ENCODE measurements around the gene PYGB.
"Not testable (repeated sequence)": the region's sequence is repeated elsewhere in the genome, so short reads cannot be mapped to it uniquely, and the experiment has no call there.

The PYGB gene

DNA sequence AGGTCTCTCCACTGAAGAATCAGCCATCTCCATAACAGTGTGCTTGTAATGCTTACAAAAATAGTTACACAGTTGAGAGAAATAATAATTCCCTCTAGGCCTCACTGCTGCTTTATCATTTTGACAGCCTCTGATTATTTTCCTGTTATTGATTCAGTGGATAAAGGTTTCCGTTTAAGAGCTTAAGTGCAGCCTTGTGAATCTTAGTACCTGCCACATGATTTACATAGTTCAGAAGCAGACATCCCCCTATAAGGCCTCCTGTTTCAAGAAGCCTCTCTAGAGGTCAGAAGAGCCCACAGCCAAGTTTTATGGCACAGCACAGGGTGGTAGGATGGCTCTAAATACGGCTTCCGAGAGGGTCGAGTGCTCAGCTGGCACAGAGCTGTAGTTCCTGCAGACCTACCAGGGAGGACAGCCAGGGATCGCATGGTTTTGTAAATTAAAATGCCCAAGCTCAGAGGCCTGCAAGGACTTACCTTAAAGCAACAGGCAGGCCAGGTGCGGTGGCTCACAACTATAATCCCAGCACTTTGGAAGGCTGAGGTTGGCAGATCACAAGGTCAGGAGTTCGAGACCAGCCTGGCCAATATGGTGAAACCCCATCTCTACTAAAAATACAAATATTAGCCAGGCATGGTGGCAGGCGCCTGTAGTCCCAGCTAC is 17.6 kb upstream of the PYGB start:
- no peak for DNase-seq

DNA sequence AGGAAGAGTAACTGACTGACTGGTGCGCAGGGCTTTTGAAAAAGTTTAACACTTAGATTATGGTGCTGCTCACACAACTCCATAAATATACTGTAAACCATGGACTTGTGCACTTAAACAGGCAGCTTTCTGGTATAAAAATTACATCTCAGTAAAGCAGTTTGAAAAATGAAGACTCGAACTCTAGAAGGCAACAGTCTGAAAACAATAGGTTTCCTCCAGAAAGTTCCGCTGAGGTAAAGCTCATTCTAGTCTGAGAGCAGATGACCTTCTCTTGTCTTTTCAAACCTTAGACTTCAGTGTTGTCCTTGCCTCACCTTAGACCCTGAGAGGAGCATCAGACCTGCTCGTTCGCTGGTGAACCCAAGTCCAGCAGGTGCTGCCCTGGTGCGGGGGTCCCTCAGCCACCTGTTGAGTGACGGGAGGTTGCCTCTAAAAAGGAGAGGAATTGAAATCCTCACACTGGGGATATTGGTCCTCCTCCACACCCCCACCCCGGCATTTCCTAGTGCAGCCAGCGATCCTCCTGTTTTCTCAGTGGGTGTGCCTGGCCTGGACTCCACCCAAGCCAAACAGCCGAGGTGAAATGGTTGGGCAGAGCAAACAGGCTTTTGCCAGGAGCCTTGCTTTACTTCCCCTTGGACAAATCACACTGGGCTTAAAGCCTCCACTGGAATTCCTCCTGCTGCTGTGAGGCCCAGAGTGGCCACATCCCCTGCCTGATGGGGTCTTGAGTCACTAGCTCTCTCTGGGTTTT is 14.7 kb upstream of the PYGB start:
- no peak for DNase-seq

DNA sequence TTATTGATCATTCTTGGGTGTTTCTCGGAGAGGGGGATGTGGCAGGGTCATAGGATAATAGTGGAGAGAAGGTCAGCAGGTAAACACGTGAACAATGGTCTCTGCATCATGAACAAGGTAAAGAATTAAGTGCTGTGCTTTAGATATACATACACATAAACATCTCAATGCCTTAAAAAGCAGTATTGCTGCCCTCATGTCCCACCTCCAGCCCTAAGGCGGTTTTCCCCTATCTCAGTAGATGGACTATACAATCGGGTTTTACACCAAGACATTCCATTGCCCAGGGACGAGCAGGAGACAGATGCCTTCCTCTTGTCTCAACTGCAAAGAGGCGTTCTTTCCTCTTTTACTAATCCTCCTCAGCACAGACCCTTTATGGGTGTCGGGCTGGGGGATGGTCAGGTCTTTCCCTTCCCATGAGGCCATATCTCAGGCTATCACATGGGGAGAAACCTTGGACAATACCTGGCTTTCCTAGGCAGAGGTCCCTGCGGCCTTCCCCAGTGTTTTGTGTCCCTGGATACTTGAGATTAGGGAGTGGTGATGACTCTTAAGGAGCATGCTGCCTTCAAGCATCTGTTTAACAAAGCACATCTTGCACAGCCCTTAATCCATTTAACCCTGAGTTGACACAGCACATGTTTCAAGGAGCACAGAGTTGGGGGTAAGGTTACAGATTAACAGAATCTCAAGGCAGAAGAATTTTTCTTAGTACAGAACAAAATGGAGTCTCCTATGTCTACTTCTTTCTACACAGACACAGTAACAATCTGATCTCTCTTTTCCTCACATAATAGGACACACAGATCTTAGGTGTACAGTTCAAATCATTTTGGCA is 13.7 kb upstream of the PYGB start:
- DNase-seq, result not testable (repeated sequence)

DNA sequence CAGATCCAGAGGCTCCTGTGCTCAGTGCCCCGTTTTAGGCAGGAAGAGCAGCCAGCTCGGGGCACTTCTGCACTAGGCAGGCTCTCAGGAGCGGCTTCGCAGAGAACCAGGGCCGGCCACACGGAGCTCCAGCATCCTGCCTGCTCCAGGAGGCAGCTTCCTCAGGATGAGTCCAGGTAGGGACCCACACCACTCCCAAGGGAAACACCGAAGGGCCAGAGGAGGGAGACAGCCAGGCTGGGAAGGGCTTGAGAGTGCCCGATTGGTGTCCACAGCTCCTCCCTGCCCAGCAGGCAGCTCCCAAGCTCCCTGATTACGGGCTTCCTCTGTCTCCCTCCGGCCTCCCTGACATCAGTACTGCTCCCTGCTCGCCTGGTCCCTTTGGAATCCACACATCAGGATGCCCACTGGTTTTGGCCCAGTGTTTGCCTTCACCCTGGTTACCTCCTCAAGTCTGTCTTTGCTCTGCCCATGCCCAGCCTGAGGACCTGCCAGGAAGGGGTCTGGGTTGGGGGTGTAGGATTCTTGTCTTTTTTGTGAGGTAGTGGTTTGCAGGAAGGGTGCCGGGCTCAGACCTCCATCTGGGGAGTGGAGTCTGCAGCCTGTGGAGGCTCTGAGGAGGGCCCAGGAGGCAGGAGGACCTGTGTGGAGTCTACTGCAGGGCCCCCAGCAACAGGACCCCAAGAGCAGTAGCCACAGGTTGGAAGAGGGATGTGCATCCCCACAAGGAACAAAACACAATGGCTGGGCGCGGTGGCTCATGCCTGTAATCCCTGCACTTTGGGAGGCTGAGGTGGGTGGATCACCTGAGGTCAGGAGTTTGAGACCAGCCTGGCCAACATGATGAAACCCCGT is 11.2 kb upstream of the PYGB start:
- no peak for DNase-seq

DNA sequence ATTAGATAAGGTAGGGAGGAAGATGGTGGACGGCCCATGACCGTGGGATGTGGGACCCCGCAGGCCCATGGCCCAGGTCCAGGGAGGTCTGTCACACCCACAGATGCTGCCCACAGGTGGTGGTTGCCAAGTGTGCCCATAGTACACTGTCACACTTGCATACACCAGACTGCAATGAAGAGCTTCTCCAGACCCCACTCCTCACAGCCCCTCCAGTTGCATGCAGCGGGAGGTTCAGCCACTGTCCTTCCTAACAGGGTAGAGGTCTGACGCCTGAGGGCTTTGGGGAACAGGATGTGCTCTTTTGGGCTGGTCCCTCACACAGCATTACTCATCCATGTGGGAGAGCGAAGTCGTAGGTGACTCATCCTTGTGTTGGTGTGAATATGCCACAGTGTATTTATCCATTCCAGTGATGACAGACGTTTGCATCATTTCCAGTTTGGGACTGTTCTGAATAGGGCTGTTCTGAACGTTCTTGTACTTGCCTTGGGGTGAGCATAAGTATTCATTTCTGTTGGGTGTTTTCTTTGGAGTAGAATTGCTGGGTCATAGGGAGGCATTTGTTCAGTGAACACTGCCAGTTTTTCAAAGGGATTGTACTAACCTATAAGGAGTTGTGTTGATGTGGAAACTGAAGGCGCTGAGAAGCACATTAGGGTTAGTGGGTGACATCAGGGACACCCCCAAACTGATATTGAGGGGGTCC is 10.1 kb upstream of the PYGB start:
- peak; percentile 97 for DNase-seq

DNA sequence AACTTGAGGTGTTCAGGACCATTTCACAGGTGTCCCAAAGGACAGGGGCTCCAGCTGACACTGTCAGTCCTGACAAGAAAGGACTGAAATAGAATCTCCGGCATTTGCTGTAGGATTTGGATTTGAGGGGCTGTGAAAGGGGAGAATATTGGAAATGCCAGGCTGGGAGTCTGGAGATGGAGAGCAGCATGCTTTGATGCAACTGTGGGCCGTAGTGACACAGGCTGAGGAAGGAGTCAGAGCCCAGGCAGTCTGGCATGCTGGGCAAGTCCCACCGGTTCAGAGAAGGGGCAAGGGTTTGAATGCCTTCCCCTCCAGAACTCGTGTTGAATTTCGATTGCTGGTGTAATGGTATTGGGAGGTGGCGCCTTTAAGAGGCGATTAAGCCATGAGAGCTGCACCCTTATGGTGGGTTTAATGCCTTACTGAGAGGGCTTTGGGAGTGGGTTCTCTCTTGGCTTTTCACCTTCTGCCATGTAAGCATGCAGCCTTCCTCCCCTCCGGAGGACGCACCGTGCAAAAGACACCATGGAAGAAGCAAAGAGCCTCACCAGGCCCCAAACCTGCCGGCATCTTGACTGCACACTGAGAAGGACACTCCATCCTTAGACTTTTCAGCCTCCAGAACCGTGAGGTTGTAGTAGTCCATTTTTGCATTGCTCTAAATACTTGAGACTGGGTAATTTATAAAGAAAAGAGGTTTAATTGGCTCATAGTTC is 9.4 kb upstream of the PYGB start:
- no peak for DNase-seq

DNA sequence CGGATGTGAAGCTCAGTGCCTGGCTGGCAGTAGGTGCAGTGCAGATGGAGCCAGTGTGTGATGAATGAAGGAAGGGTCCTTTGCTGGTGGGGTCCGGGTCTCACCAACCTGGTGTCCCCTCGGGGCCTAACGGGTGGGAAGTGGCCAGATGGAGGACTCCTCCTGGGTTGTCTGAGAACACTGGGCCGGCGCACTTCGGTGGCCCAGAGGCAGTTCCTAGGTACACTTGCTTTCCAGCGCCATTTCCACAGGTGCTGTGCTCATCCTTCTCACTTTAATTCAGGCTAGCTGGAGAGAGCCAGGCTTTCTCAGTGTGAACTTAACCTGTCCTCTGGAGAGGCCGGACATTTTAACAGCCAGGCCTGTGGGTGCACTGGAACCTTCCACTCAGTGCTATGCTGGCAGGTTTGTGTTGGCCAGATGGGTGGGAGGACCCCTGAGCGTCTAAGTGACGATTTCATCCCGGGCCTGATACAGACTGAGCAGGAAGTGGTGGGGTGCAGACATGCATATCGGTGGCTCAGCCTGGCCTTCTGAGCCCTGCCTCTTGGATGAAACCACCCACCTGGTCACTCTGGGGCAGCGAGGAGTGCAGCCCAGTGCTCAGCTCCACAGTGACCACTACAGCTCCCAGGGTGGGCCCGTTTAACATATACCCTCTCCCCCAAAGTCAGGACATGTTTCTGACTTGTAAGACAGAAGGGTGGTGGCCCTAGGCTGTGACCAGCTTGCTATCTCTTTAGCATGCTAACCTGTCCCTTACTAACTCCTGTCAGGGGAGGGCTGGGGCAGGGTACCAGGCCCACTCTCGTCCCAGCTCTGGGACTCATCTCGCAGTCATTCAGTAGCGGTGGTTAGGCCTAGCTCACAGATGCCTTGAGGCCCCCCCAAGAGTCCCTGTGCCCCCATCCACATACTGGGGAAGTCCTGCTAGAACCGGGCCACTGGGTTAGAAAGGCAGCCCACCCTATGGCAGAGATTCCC is 8.2 kb upstream of the PYGB start:
- DNase-seq, result no peak

DNA sequence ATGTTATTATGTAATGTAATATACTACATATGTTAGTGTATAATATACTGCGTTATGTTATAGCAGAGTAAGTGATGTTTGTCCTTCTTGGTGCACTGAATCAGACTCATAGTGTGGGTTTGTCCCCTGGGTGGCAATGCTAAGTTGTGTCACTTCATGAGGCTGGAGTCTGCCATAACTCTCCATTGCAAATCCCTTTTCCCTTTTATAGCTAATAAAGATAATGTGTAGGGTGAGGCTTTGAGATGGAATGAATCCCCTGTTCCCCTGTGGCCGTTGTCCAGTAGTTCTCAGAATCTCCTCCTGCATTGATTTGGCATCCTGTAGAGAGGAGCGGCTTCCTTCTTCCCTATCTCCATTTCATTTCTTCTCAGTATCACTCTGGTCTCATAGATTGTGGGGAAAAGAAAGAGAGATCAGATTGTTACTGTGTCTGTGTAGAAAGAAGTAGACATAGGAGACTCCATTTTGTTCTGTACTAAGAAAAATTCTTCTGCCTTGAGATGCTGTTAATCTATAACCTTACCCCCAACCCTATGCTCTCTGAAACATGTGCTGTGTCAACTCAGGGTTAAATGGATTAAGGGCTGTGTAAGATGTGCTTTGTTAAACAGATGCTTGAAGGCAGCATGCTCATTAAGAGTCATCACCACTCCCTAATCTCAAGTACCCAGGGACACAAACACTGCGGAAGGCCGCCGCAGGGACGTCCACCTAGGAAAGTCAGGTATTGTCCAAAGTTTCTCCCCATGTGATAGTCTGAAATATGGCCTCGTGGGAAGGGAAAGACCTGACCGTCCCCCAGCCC is 6.8 kb upstream of the PYGB start:
- not testable (repeated sequence) for DNase-seq

DNA sequence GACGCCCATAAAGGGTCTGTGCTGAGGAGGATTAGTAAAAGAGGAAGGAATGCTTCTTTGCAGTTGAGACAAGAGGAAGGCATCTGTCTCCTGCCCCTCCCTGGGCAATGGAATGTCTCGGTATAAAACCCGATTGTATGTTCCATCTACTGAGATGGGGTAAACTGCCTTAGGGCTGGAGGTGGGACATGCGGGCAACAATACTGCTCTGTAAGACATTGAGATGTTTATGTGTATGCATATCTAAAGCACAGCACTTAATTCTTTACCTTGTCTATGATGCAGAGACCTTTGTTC is 6.3 kb upstream of the PYGB start:
- DNase-seq, result not testable (repeated sequence)

DNA sequence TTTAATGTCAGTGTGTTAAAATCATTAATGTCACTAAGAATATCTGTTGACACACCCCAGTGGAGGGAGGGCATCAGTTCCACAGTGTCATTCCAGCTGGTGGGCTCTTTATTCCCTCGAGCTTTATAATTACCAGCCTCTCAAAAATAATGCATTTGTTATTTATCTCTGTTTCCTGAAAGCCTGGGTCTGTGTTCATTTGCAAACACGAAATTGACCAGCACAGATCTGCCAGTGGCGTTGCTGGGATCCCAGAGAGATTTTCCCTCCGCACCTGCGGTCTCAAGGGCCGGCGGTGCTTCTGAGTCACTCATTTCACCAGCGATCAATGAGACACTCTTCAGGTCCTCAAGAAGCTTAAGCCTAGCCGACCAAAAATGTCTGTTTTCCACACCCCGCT is 5.7 kb upstream of the PYGB start:
- no peak for DNase-seq

DNA sequence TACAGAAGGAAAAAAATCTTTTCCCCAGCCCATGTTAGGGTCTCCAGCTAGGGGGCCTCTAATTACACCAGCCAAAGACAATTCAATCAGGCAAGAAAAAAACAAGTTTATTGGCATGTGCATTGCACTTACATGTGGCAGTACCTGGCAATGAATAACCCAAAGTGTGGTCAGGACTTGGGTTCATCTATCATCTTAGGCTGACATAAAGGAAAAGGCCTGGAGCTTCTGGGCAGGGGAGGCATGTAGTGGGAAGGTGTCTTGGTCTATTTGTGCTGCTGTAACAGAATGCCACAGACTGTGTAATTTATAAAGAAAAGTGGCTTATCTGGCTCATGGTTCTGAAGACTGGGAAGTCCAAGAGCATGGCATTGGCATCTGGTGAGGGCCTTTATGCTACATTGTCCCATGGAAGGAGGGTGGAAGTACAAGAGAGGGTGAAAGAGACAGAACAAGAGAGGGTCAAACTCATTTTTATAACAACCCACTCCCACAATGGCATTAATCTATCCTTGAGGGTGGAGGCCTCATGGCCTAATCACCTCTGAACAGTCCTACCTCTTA is 4.4 kb upstream of the PYGB start:
- DNase-seq, result no peak

DNA sequence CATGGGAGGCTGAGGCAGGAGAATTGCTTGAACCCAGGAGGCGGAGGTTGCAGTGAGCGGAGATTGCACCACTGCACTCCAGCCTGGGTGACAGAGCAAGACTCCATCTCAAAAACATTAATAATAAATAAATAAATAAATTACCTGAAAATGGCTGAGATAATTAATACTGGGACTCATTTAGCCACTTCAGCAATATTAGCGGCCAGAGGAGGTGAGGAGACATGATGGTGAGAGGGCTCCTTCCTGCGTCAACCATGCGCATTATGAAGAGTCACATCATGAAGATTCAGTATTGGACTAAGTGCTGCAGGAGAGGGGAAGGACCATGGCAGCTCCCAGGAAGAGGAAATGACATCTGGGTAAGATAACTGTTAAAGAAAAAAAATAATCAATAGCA is 2.9 kb upstream of the PYGB start:
- DNase-seq, result no peak

DNA sequence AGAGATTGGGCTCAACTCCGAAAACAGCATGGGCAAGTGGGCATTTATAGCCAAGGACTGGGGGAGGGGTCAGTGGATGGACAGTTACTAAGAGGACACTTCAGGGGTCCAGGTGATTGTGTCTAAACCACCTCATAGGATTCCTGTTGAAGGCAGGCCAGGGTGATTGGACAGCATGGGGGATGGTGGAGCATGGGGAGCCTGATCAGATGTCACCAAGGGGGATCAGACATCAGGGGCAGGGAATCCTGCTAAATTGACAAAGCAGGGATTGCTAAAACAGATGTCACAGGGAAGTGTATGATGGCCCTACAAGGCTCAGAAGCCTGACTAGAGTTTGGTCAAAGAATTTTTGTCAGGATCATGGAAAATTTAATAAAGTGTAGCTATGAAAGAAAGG is 2.4 kb upstream of the PYGB start:
- no peak for DNase-seq

DNA sequence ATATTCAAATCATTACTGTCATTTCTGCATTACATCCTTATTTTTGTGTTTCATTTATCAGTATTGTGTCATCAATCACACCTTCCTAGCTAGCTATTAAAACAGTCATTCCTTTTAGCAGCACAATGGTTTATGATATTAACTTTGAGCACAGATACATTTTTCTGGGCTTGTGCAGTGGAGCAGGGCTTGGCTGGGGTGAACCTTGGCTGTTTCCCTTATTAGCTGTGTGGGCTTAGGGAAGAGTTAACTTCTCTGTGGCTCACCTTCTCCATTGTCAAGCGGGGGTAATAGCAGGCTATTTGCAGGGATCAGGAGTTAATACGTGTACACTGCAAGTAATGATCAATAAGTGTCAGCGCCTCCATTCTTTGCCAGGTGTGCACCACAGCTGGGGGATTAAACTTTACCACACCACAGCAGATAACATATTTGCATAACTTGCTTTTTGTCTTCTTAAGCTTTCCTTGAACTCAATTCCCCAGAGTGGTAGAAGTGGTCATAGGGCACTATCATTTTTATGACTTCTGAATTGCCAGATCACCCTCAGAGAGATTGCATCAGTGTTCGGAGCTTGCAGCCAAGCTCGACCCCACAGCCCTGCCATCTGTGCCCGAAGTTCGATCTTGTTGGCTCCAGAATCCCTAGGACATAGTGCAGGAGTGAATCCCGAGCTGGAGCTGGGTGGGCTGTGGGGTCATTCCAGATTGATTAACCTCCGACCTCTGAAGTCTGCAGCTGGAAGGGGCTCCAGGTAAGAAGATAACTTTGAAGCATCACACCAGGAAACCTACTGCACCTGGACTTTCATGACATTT is 1.5 kb upstream of the PYGB start:
- no peak for DNase-seq

DNA sequence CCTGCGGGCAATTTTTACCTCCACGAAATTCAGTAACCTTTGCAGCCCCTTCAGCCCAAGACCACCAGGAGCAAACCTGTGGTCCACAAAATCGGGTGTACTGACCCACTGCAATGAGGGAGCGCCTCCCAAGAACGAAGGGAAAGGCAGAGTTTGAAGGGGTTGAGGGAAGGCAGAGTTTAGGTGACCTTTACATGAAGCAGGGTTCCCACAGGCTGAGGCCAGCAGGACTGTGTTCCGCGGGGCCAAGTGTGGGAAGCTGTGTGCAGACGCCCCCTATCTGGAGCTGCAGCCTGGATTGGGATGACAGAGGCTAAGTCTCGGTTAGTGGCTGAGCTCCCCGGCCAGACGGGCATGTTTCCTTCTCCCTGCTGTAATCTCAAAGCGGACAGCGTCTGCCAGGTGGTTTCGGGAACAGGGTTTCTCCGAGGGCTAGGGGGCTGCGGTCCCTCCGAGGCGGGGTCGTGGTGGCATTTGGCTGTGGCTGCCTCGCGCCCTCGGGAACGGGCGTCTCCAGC is 826 bp upstream of the PYGB start:
- DNase-seq, result no peak

DNA sequence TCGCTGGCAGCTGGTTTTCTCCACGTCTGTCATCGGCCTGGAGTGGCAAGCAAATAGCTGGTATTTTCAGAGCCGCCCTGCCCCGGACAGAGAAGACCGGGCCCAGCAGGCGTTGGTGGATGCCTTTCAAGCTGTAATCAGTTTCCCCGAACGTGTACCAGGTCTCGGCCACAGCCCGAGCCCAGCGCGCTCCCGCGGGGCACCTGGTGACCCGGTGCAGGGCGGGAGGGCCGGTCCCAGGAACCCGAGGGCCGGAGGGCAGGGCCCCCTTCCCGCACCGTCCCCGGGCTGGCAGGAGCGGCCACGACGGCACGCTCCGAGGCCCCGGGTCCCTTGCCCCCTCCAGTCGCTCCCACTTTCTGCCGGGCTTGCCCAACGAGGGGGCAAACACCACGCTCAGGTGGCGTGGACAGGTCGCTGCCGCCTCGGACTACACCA is 348 bp upstream of the PYGB start:
- no peak for DNase-seq

DNA sequence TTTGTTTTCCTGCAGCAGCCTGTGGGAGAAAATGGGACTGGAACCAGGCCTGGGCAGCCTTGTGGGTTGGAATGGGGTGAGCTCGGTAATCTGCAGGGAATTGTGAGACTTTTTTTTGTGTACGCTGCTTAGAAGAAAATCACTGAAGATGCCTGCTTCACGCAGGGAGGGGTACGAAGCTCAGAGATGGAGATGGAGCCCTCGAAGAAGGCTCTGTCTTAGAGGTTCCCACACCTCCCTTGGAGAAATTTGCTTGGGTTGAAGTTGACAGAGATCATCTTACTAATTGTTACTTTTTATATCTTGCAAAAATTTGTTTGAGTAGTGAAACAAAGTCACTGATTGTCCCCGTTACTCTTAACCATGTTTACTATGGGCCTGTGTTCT is 894 bp downstream of the PYGB start:
- DNase-seq, result no peak
